Glutamatergic neuron (in vitro differentiated cells): ENCODE measurements around the gene RAD21L1. TPM values are rescaled to one million over a fixed set of nuclear protein-coding genes. Genes with fewer than 3 reads are reported as not detected.

Experiments used
- DNase-seq: peaks from one replicate; pipeline ENCODE4 v3.0.0; 2022
- H3K27ac Mint-ChIP-seq: one replicate; pipeline ENCODE4 v1.8.0; 2020; ENCODE audit warnings: mild to moderate bottlenecking, mixed read lengths, inconsistent platforms; ENCODE audit not compliant: unreplicated experiment
- H3K27me3 Mint-ChIP-seq: one replicate; pipeline ENCODE4 v1.8.0; 2020; ENCODE audit warnings: mild to moderate bottlenecking, moderate library complexity, mixed read lengths, inconsistent platforms; ENCODE audit not compliant: unreplicated experiment
- H3K36me3 Mint-ChIP-seq: one replicate; pipeline ENCODE4 v1.8.0; 2020; ENCODE audit warnings: mild to moderate bottlenecking, mixed read lengths, inconsistent platforms; ENCODE audit not compliant: unreplicated experiment
- H3K4me1 Mint-ChIP-seq: one replicate; pipeline ENCODE4 v1.8.0; 2020; ENCODE audit warnings: mild to moderate bottlenecking, low read depth, mixed read lengths, inconsistent platforms; ENCODE audit not compliant: unreplicated experiment
- H3K4me3 Mint-ChIP-seq: one replicate; pipeline ENCODE4 v1.8.0; 2020; ENCODE audit warnings: mild to moderate bottlenecking, mixed read lengths, inconsistent platforms; ENCODE audit not compliant: unreplicated experiment
- H3K9me3 Mint-ChIP-seq: one replicate; pipeline ENCODE4 v1.8.0; 2020; ENCODE audit warnings: mild to moderate bottlenecking, moderate library complexity, mixed read lengths, inconsistent platforms; ENCODE audit not compliant: unreplicated experiment
- total RNA-seq: library from RNA; stranded (reverse); fragmentation: NEBNext Ultra II Directional; extraction: Animal tissue kit (Norgen Biotek cat#: 25700); gene quantifications from one replicate; pipeline ENCODE4 v1.2.1, GENCODE V29; 2021; ENCODE audit not compliant: unreplicated experiment
- TF ChIP-seq, protein P1 (sequence below): fragments of 200-600 bp; sonication (generic); IDR thresholded peaks from one replicate; pipeline ENCODE4 v1.5.0; 2021; ENCODE audit not compliant: partially characterized antibody, unreplicated experiment

RAD21L1 gene
- total RNA-seq, 1 donor from 2014 or later = not detected

DNA sequence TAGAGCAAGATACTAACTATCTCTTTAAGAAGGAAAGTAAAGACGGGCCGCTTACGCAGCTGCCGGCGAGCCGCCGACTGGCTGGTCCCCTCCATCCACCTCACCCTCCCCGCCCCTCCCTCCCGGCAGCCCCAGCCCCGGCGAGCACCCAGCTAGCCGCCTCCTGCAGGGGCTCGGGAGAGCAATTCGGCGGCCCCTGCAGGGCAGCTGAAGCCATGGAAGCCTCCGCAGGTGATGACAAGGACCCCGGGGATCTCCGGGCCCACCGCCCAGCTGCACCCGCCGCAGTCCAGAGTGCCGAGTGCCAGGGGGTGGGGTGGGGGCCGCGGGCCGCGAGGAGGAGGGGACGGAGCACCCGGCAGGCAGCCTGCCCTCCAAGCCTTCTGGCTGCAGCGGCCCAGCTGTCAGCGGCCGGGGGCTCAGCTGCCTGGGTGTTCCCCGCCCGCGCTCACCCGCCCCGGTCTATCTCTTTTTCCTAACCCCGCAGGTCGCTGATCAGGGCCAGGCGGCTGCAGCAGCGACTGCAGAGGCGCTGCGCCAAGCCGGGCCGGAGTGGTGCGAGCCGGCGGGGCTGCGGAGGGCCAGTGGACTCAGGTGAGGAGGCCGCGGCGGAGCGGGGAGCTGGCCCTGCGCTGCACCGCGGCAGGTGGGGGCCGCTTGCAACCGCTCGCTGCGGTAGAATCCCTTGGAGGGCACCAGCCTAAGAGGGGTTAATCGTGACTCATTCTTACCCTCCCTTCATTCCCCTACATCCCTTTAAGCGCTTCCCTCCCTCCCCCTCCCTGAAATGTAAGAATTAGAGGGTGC, 40.5 kb downstream of the RAD21L1 start, which contains the start of gene SNPH:
SNPH (plus strand) TSS at position 128 of the 807 bp plus-strand sequence. CDS start 29,946 bp downstream, outside the sequence.
- peak; percentile 86 for DNase-seq
- H3K27ac Mint-ChIP-seq = peak within 1 kb of the TSS; percentile 93
- H3K27me3 Mint-ChIP-seq = peaks cover 14% of the 10 kb centered on the region
- peak within 1 kb of the TSS; percentile 90 for H3K4me3 Mint-ChIP-seq
- peaks cover 10% of the 10 kb centered on the region for H3K9me3 Mint-ChIP-seq
- H3K36me3 Mint-ChIP-seq = peaks cover 3% of the 10 kb centered on the region
- peaks cover 39% of the 10 kb centered on the region for H3K4me1 Mint-ChIP-seq
- TF ChIP-seq, protein P1, sequence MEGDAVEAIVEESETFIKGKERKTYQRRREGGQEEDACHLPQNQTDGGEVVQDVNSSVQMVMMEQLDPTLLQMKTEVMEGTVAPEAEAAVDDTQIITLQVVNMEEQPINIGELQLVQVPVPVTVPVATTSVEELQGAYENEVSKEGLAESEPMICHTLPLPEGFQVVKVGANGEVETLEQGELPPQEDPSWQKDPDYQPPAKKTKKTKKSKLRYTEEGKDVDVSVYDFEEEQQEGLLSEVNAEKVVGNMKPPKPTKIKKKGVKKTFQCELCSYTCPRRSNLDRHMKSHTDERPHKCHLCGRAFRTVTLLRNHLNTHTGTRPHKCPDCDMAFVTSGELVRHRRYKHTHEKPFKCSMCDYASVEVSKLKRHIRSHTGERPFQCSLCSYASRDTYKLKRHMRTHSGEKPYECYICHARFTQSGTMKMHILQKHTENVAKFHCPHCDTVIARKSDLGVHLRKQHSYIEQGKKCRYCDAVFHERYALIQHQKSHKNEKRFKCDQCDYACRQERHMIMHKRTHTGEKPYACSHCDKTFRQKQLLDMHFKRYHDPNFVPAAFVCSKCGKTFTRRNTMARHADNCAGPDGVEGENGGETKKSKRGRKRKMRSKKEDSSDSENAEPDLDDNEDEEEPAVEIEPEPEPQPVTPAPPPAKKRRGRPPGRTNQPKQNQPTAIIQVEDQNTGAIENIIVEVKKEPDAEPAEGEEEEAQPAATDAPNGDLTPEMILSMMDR = no peak

GRCh38 chr20:1267161-1267560, 41.3 kb downstream of the RAD21L1 start:
- TF ChIP-seq, protein P1 = no peak
- H3K4me3 Mint-ChIP-seq = peak overlapping the region; percentile 90
- H3K9me3 Mint-ChIP-seq = peaks cover 10% of the 10 kb centered on the region
- no peak for DNase-seq
- peaks cover 14% of the 10 kb centered on the region for H3K27me3 Mint-ChIP-seq
- peak overlapping the region; percentile 91 for H3K27ac Mint-ChIP-seq
- peaks cover 3% of the 10 kb centered on the region for H3K36me3 Mint-ChIP-seq
- H3K4me1 Mint-ChIP-seq = peaks cover 44% of the 10 kb centered on the region

DNA sequence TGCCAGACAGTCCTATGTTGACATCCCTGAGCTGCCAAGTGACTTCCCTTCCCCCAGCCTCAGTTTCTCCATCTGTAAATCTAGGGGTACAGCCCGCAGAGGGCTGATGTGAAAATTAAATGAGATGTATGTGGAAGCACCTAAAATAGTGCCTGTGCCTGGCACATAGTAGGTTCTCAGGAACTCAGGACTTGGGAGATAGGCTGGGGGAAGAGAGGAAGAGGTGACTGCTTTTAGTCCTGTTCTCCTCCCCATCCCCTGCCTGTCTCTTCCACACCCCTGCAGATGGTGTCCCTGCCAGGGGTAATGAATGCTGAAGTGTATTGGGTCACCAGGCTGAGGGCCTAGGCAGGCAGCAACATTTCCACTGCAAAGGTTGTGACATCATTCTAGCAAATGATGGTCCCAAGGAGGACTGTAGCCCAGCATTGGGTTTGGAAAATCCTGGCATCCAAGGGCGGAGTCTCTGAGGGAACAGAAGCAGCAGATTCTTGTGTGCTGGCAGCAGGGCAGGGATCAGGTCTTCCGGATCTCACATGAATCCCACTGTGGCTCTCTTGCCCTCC, 42.0 kb downstream of the RAD21L1 start:
- DNase-seq = no peak
- Mint-ChIP-seq H3K9me3 (peaks cover 10% of the 10 kb centered on the region), H3K27ac (peak overlapping the region; percentile 91), H3K27me3 (peaks cover 14% of the 10 kb centered on the region), H3K4me3 (peak overlapping the region; percentile 90), H3K36me3 (peaks cover 3% of the 10 kb centered on the region), H3K4me1 (peaks cover 48% of the 10 kb centered on the region)
- TF ChIP-seq, protein P1 = no peak

DNA sequence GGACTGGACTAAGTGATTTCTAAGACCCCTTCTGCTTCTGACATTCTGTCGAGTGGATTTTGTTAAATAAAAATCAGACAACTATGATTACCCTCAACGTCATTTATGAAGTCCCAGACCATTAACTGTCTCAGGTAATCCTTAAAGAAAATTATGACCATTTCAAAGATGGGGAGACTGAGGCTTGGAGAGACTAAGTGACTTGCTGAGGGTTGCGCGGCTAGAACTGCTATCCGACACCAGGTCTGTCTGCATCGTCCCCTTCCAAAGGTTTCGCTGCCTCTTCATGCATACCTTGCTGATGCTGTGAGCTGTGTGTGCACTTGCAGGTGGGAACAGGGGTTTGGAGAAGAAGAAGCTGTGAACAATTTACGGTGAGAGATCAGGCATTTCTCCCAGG, 43.4 kb downstream of the RAD21L1 start:
- H3K4me3 Mint-ChIP-seq = peak overlapping the region; percentile 90
- H3K27me3 Mint-ChIP-seq = peaks cover 16% of the 10 kb centered on the region
- H3K9me3 Mint-ChIP-seq = peaks cover 11% of the 10 kb centered on the region
- H3K27ac Mint-ChIP-seq = peak overlapping the region; percentile 38
- DNase-seq = no peak
- H3K36me3 Mint-ChIP-seq = peaks cover 3% of the 10 kb centered on the region
- H3K4me1 Mint-ChIP-seq = peaks cover 61% of the 10 kb centered on the region
- TF ChIP-seq, protein P1 = no peak

GRCh38 chr20:1269850-1270249, 44.0 kb downstream of the RAD21L1 start:
- peaks cover 20% of the 10 kb centered on the region for H3K27me3 Mint-ChIP-seq
- H3K36me3 Mint-ChIP-seq = peaks cover 3% of the 10 kb centered on the region
- TF ChIP-seq, protein P1 = no peak
- peaks cover 11% of the 10 kb centered on the region for H3K9me3 Mint-ChIP-seq
- no peak overlapping the region for H3K27ac Mint-ChIP-seq
- no peak overlapping the region for H3K4me3 Mint-ChIP-seq
- DNase-seq = no peak
- H3K4me1 Mint-ChIP-seq = peaks cover 61% of the 10 kb centered on the region
